Globus pallidus (tissue), 1 donor: ENCODE data around the gene SEC14L1.

Experiments used
- DNase-seq: peaks from one replicate; pipeline ENCODE4 v3.0.0-alpha.2; 2015; ENCODE audit warnings: low spot score

The SEC14L1 gene

DNA sequence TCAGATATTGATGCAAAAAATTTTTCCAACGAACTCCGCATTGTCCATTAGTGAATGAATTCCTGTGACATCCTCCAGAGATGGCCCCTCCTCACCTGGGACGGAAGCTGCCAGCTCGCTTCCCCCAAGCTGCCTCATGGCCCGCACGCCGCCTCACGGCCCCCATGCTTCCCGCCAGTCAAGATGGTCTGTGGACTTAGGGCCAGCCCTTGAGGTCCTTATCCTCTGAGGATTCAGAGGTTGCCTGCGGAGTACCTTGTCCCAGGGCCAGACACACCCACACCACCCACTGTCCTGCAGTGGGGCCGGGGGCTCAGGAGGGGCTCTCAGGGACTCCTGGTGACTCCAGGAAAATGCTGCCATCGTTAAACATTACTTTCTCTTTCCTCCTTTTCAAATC is 73.6 kb downstream of the SEC14L1 start:
- no peak for DNase-seq

DNA sequence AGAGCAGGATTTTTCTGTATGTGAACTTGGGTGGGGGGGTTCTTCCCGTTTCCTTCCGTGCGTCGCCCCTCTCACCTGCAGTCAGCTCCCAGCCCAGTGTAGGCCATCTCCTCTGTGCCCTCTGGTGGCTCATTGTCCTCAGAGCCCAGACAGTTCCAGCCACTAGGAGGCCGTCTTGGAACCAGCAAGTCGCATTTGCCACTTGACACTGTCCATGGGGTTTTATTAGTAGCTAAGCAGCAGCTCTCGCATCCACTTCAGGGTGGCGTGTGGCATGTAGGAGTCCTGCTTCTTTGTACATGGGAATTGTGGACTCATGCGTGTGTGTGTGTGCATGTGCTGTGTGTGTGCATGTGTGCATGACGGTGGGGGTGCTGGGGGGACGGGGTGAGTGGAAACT is 74.0 kb downstream of the SEC14L1 start:
- peak; percentile 83 for DNase-seq

DNA sequence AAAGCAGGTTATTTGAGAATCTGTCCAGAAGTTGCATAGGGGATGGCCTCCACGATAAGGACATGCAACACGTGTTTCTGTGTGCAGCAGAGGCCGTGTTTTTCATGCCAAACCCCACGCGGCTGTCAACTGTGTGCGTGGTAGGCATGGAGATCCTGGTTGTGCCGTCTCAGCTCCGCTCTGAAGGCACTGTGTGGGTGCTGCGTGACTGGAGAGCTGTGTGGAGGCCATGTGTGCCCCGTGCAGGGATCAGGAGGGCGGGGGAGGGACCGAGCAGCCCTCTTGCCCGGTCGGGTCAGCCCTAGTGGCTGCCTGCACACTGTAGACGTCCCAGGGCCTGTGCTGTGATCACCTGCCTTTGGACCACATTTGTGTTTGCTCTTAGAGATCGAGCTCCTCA is 74.5 kb downstream of the SEC14L1 start:
- DNase-seq = no peak

DNA sequence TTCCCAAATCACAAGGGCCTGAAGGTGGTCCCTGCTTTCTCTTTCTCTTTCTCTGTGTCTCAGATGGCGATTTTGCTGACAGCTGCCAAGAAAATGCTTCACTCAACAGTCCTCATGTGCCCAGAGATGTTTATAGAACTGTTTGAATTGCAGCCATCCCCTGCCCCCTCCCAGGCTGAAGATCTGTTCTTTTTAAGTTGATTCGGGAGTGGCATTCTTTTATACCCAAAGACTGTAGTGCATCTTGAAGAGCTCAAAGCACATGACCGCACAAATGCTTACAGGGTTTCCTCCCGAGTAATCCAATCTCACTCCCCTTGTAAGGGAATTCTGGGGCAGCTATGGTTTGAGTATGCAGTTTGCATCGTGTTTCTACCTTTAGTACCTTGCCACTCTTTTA is 75.7 kb downstream of the SEC14L1 start:
- DNase-seq = no peak

DNA sequence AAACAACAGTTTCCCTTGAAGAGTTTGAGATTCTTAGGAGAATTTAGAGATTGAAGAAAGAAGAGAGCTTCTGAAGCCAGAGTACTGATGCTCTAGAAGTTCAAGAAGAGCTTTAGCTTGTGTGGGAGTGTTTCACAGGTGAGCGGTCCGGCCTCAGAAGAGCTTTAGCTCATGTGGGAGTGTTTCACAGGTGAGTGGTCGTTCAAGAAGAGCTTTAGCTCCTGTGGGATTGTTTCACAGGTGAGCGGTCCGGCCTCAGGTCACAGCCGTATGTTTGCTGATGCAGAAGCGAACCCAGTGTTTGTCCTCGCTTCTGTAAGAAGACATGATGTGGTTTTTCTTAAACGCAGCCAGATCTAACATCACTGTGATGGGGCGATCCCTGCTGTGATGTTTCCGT is 76.4 kb downstream of the SEC14L1 start:
- no peak for DNase-seq

DNA sequence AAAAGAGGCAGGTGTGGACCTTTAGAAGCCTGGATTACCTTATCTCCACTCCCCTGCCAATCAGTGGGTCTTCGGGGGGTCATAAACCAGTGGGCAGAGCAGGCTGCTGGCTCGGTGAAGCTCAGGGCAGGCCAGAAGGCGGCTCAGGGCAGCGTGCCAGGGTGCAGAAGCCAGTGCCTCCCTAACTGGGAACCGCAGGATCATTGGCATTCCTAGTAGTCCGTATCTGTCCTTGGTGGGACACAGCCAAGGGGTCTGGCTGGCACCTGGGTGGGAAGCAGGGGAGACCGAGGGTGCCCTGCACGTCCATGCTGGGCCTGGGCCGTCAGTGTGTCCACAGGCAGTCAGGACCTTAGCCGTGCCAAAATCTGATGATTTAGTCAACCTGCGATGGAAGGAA is 76.8 kb downstream of the SEC14L1 start:
- no peak for DNase-seq

DNA sequence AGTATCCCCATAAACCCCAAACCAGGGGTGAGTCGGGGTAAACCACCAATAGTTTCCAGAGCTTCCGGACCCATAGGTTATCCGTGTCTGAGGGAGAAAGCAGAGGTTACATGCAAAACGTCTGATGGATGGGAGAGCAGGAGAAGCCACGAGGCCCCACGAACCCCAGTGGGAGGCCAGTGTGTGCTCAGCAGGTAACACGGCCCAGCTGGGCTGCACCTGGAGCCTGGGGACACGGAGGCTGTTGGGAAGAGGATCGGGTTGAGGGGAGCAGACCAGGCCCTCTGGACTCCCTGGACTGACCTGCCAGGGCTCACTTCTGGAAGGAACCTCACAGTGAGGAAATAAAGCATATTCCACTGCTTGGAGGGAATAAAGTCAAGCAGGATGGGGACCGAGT is 78.1 kb downstream of the SEC14L1 start:
- no peak for DNase-seq

DNA sequence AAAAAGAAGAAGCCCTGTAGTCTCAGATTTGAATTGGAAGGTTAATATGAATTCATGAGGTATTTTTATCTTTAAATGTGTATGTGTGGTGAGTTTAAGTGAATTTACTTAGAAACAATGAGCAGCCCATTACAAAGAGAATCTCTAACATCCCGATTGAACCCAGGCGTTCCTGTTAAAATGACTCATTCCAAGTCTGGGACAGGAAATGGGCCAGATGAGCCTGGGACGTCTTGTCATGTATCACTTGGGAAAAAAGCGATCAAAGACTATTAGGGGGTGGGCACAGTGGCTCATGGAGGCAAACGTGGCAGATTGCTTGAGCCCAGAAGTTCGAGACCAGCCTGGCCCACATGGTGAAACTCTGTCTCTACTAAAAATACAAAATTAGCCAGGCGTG is 81.6 kb downstream of the SEC14L1 start:
- no peak for DNase-seq

DNA sequence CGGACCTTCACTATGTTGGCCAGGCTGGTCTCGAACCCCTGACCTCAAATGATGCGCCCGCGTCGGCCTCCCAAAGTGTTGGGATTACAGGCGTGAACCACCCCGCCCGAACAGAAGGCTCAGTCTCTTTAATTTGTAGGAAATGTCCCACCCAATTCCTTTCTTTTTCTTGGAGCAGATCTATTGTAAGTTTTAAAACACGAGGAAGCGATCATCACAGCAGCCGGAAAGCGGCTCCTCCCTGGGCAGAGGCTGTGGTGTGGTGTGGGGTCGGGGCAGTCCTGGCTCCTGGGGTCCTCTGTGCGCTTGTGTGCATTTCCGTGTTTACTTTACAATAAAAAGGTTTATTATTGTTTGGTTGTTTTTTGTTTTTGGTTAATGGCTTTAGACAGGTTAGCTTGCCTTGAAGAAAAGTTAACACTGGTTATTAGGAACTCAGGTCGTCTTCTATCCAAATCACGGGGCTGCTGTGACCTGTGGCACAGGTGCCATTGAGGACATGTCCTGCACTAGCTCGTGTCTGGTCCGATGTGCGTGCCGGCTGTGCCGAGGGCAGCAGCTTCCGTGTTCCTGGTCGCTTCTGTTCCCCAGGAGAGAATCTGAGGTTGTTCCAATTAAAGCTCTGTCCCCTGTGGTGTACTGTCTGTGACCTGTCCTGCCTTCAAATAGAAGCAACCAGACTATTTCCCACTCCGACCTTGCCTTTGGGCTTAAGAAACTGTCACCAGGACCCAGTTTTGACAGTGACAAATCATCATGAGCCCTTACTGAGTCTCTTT is 83.1 kb downstream of the SEC14L1 start:
- DNase-seq = no peak

DNA sequence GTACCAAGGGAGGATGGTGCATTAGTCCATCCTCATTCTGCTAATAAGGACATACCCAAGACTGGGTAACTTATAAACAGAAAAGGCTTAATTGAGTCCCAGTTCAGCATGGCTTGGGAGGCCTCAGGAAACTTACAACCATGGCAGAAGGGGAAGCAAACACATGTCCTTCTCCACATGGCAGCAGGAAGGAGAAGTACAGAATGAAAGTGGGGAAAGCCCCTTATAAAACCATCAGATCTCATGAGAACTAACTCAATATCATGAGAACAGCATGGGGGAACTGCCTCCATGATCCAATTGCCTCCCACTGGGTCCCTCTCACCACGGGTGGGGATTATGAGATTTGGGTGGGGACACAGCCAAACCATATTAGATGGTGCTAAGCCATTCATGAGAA is 84.5 kb downstream of the SEC14L1 start:
- no peak for DNase-seq

DNA sequence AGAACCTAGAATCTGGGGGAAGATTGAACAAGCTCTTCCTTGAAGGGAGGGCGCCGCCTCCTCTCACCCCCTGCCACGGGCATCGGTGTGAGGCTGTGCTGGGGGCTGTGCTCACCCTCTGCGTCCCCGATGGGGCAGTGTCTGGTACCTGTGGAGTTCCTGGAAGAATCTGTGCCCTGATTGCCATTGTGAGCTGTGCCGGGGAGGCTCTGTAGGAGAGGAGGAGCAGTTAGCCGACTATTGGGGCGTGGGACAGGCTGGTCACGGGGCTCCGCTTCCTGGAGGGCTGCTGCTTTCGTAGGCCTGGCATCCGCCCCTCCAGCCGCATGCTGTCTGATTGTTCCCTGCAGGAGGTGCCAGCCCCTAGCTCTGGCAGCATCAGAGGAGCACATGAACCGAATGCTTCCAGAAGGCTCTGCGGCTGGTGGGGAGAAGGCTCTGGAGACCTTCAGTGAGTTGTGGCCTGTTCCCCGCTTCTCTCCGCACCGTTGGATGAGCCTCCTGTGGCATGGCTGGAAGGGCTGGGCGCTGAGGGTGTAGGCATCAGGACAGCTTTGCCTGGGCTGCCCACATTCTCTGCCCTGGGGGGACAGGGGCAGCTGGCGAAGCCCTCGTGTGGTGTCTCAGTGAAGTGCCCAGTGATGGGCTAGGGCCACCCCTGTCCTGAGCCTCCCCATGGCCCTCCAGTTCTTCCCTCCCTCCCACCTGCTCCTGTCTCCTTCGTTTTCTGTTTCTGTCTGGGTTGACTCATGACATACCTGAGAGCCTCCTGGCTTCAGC is 86.9 kb downstream of the SEC14L1 start:
- no peak for DNase-seq

DNA sequence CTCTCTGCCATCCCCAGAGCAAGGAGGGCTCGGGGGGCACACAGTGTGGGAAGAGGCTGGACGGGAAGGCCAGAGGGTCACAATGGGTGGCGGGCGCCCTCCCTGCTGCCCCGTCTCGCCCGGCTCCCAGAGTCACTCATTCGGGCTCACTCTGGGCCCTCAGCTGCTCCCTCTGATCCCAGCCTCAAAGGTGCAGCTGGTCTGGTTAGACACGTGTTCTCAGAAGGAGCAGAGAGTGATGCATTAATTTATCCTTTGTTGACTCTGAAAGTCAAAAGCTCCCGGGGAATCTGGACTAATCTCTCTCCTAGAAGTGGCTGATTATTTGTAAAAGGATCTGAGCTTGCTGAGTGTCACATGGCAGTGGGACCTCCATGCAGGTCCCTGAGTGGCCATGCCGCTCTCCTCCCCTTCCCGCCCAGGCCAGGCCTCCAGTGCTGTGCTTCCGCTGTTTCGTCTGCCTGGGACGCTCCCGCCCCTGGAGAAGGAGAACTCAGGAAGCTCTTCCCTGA is 87.5 kb downstream of the SEC14L1 start:
- no peak for DNase-seq

DNA sequence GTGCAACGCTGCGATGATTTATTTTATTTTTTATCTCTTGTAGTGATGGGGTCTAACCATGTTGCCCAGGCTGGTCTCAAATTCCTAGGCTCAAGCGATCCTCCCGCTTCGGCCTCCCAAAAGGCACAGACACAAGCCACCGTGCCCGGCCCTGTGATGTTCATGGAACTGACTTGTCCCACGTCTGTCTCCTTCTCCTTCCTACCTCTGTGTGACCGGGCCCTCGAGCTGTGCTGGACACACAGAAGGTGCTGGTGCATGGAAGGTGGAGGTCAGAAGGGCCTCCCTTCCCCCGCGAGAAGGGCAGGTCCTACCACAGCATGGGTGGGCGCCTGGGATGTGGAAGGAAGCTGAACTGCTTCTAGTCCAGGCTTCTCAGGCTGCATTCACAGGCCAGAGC is 88.0 kb downstream of the SEC14L1 start:
- DNase-seq = no peak

DNA sequence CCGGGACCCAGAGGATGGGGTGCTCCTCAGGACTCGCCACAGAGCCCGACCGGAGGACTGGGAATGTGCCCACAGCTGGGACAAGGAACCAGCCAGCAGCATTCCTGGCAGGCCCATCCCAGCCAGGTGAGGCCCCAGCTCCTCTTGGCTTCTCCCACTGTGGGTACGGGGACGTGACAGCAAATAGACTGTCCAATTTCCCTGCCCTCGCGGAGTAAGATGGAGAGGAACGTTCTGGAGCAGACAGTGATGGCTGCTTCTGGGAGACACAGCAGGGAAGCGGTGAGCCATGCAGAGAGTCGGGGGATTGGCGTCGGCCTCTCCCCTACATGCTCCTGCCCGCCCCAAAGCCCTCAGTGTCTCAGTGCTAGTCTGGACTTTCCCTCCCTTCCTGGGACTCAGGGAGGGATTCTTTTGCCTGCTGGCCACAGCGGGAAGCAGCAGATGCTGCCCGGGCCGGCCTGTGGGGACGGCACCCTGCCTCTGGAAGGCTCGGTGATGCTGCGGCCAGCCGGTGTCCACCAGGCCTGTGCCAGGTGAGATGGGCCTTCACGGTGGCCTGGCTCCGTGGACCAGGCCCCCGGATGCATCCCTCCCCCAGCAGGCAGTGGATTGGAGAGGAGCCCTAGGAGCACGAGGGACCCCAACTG is 89.1 kb downstream of the SEC14L1 start:
- no peak for DNase-seq

DNA sequence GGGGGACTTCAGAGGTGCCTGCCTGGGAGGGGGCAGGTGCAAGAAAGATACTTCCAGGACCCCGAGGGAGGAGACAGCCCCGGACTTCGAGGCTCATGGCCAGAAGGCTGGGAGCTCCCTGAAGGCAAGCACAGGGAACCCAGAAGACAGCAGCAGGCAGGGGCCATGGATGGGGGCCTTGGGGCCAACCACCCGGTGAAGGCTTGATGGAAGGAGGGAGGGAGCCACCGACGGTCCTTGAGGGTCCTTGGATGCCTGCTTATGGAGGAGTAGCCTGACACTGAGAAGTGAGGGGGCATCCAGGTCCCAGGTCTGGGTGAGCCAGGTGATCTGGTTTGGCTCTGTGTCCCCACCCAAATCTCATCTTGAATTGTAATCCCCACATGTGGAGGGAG is 89.7 kb downstream of the SEC14L1 start:
- no peak for DNase-seq

DNA sequence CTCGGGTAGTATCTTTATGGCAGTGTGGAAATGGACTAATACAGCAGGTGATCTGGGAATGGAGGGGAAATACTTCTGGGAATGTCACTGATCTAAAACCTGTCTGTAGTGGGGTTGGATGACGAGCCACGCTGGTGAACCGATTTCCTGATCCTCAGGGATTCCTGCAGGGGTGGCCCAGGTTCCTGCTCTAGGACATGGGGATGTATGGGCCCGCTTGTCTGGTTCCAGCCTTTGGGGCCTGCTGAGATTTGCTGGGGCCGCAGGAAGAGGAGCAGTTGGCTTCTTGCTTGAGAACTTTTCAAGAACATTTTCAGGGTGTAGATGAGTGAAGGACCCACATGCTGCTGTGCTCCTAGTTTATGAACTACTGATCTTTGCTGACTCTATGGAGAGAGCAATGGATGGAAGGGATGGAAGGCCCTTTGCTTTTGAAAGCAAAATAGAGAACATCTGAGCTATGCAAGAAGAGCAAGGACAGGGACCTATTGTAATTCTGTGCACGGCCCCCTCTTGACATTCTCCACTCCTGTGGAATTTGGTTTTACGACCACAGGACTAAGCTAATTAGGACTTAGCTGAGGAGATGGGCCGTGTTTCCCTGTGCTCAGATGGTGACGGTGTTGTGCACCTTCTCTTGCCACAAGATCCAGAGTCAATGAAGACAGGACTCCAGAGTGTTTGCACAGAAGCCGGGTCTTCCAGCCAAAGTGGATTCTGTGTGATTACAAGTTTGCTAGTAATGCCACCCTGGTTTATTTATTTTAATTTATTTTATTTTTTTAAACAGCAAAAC is 90.5 kb downstream of the SEC14L1 start:
- no peak for DNase-seq

DNA sequence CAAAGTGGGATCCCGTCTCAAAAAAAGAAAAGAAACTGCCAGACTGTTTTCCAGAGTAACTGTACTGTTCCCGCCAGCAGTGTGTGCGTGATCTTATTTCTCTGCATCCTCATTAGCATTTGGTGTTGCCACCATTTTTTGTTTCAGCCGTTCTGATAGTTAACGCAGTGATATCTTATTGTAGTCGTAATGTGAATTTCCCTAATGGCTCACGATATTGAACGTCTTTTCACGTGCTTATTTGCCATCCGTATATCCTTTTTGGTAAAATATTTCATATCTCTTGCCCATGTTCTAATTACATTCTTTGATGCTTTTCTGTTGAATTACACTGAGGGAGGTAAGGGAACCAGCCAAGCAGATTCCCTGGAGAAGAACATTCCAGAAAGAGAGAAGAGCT is 92.4 kb downstream of the SEC14L1 start:
- no peak for DNase-seq

DNA sequence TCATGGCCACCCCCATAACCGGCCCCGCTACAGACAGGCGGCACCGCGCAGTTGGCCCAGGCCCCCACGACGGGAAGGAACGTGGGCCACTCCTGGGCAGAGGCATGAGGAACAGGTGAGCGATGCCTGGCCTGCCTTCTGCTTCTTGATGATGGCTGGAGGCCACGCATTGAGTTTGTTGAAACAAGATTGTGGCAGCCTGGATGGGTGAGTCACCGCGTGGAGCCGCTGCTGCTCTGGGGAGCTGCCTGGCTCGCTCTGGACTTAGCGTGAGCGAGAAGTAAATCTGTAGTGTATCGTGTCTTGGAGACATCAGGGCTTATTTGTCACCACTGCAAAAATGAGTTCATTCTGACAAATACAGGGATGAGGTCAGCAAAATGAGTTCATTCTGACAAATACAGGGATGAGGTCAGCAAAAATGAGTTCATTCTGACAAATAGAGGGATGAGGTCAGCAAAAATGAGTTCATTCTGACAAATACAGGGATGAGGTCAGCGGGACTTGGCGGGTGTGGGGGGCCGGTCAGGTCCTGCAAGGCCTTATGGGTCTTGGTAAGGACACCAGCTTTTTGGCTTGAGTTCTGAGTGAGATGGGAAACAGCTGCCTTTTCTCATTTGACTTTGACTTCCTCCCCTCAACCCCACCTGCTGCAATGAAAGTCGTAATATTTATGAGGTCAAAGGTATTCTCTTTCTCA is 93.0 kb downstream of the SEC14L1 start:
- no peak for DNase-seq

DNA sequence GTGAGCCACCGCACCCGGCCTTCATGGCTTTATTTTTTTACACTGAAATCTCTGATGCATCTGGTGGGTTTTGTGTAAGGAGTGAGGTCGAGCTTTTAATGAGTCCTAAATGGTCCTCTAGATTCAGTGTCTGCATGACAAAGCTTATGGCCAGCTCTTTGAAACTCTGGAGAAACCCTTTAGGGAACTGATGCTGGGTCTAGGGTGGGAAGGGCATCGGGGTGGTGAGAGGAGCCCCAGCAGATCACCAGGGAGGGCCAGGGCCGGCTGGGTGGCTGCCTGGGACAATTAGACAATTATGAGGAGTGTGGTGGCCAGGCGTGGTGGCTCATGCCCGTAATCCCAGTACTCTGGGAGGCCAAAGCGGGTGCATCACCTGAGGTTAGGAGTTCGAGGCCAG is 93.9 kb downstream of the SEC14L1 start:
- DNase-seq = no peak

DNA sequence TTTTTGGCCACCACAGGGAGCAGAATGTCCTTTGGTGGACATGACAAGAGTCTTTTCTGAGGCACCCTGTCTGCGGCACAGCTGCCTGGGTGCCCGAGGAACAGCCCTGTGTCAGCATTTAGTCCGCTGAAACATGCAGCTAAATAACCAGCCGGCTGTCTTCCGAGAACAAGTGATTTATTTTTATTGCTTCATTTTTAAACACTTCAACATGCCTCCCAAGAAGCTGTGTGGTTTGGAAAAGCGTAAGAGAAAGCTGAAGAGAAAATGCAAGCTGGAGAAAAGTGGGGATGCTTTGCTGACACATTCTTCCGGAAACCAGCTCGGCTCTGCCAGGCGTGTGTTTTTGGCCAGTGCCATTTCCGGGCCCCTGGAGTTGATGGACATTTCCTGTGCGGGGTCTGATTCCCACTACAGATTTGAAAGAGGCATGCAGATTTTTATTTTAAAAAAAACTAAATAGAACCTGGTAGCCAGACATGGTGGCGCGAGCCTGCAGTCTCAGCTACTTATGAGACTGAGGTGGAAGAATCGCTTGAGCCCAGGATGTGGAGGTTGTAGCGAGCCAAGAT is 94.7 kb downstream of the SEC14L1 start:
- DNase-seq = peak; percentile 27
